ENCODE results near the gene SNX32.
"Not testable (repeated sequence)": the region's sequence is repeated elsewhere in the genome, so short reads cannot be mapped to it uniquely, and the experiment has no call there.

SNX32 gene

GRCh38 chr11:65829459-65829858, 4.3 kb upstream of the SNX32 start:
- DNase-seq: no peak

DNA sequence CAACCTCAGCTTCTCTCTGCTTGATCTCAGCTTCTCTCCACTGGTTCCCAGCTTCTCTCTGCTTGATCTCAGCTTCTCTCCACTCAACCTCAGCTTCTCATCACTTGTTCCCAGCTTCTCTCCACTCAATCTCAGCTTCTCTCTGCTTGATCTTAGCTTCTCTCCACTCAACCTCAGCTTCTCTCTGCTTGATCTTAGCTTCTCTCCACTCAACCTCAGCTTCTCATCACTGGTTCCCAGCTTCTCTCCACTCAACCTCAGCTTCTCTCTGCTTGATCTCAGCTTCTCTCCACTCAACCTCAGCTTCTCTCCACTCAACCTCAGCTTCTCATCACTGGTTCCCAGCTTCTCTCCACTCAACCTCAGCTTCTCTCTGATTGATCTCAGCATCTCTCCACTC, 1.5 kb upstream of the SNX32 start:
- DNase-seq: not testable (repeated sequence)

- no peak for DNase-seq
Measured at GRCh38 chr11:65834202-65834601, 439 bp downstream of the SNX32 start.

DNA sequence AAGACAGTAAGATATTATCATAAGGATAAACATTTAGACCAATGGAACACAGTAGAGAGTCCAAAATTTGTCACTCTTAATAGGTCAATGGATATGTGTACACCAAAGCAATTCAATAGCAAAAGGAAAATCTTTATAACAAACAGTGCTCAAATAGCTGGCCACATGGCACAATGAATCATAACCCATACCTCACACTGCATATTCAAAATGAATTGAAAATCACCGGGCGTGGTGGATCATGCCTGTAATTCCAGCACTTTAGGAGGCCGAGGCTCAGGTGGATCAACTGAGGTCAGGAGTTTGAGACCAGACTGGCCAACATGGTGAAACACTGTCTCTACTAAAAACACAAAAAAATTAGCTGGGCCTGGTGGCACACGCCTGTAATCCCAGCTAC, 8.4 kb downstream of the SNX32 start:
- DNase-seq: no peak

DNA sequence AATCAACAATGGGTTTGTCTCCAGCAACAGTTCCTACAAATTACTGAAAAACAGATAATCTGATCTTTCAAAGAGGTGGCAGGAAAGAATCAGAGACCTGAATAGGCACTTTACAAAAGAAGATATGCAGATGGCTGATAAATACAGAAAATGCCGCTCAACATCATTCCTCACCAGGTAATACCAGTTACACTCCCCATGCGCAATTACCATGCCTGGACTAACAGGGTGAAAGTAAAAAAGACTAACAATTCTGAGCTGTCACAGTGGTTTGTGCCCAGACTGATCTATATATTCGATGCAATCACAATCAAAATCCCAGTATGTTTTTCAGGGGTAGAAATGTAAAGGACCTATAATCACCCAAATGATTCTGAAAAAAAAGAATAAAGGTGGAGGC, 10.0 kb downstream of the SNX32 start:
- DNase-seq: no peak

GRCh38 chr11:65844231-65844872, 10.6 kb downstream of the SNX32 start:
- no peak for DNase-seq

- DNase-seq: no peak
Measured at GRCh38 chr11:65847746-65848145, 14.0 kb downstream of the SNX32 start.

DNA sequence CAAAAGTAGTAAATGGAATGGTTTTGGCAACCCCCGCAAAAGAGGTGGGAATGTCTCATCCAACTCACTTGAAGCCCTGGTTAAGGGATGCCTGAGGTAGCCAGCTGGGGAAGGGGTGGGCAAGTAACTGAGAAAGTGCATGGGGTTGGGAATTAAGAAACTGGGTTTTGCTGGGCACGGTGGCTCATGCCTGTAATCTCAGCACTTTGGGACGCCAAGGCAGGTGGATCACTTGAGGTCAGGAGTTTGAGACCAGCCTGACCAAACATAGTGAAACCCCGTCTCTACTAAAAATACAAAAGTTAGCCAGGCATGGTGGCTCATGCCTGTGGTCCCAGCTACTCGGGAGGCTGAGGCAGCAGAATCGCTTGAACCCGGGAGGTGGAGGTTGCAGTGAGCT, 14.9 kb downstream of the SNX32 start:
- not testable (repeated sequence) for DNase-seq

DNA sequence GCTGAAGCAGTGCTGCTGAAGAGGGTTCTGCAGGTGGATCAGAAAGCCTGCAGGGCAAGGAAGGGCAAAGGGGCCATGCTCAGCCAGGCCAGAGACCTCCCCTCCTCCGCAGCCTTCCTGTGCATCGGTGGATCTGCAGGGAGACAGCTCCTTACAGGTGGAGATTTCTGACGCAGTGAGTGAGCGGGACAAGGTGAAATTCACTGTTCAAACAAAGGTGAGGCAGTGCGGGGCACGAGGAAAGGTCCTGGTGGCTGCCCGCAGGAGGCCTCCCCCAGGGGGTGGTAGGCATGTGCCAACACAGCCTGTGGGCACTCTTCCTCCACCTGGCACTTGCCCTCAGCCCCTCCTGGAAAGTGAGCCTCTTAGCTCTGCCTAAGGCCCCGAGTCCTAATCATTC, 15.6 kb downstream of the SNX32 start:
- no peak for DNase-seq

DNA sequence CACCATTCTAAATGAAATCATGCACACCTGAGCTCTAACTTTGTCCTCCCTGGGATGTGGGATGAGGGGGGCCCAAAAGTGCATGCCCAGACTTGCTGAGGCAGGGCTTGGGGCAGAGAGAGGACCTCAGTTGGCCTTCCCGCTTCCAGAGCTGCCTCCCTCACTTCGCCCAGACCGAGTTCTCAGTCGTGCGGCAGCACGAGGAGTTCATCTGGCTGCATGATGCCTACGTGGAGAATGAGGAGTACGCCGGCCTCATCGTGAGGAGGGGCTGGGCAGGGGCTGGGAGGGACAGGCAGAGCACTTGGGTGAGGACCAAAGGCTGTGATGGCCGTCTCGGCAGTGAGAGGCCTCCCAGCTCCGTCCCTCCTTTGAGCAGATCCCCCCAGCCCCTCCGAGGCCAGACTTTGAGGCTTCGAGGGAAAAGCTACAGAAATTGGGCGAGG, 16.0 kb downstream of the SNX32 start:
- DNase-seq: no peak

- no peak for DNase-seq
Measured at GRCh38 chr11:65850217-65851082, 16.7 kb downstream of the SNX32 start.

DNA sequence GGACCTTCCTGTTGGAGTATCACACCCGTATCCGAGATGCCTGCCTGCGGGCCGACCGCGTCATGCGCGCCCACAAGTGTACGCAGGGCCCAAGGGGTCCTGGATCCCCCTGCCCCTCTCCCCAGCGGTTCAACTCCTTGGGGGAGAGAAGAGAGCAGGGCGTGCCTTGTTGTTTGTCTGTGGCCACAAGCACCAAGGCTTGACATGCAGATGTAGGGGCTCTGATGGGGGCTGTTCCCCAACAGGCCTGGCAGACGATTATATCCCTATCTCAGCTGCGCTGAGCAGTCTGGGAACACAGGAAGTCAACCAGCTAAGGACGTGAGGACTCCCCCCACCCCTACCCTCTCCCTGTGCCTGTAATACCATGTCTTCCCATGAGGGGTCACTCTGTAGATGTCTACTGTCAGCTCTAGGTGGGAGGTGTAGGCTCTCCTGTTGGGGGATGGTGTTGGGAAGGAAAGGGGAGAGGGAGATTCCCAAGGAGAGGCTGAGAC, 17.4 kb downstream of the SNX32 start:
- no peak for DNase-seq

GRCh38 chr11:65851811-65852507, 18.2 kb downstream of the SNX32 start:
- no peak for DNase-seq

DNA sequence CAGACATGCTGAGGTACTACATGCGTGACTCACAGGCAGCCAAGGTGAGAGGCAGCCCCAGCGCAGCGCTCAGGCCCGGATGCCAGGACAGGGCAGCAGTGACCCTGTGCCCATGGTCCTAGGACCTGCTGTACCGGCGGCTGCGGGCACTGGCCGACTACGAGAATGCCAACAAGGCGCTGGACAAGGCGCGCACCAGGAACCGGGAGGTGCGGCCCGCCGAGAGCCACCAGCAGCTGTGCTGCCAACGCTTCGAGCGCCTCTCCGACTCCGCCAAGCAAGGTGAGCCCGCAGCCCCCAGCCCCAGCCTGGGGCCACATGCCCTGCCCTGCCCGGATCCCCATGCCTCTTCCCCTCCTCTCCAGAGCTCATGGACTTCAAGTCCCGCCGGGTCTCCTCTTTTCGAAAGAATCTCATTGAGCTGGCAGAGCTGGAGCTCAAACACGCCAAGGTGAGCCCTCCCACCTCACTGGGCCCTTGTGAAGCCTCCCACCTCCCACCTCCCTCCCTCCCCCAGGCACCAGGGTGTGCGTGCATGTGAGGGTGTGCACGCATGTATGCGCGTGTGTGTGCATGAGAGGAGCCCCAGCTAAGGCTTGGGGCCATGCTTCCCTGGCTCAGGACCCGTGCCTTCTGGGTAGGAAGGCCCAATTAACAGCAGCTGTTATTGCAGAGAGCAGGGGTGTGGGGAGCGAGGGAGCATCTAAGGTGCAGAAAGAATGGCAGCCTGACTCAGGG, 18.9 kb downstream of the SNX32 start:
- no peak for DNase-seq

DNA sequence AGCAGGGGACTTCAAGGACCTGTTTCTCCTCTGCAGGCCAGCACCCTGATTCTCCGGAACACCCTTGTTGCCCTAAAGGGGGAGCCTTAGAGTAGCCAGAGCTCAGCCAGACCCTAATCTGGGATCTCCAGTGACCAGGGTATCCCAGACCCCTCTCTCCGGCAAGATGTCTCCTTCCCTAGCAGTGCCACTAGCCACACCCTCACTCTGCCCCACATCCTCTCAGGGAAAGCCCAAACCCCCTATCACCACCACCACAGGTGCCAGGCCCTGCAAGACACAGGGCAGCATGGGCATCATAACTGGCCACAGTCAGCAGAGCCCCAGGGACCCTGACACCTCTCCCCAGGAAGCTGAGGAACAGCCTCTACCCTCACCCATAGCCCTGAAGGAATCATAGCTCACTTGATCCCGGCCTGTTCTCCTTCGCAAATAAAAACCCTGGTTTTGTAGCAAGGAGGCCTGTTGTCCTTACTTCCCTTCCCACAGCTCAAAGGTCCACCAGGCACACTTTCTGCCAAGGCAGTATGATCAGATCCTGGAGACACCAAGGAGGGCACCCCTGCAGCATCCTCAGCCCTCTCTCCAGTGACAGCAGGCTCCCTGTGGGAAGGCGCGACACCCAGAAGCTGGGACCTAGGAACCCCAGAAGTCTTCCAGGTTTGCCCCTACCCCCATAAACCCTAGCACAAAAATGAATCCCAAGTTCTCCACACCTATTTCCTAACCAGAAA, 19.6 kb downstream of the SNX32 start:
- no peak for DNase-seq

DNA sequence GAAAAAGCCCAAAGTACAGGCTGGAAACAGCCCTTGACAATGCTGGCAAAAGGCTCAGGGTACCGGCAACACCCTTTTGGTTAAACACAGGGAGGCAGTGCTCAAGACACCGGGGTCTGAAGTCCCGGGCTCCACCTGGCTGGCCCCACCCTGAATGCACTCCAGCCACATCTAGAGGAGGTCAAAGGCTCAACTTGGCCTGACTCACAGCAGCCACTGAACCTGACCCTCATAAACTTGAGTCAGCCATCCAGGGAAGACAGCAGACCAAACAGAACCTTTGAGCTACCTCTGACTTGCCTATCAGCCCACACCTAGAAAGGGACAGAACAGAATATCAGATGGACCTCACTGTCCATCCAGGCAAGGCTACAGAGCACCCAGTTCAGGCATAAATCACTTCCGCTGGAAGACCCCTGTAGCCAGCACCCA, 20.4 kb downstream of the SNX32 start:
- DNase-seq: no peak

GRCh38 chr11:65854852-65855837, 21.4 kb downstream of the SNX32 start:
- no peak for DNase-seq

DNA sequence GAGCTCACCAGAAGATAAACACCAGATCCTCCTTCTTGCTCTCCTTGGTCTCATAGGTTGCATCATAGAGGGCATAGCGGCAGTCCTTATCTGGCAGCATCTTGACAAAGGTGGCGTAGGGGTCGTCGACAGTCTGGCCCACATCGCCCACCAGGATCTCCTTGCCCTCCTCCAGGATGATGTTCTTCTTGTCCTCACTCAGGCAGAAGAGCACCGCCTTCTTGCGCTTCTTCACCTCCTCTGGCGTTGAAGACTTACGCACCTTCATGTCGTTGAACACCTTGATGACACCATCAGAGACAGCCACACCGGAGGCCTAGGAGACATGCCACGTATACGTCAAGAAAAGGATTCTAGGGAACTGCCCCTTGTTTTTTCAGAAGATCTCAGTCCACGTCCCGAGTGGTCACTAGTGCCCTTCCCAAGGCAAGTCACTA, 22.2 kb downstream of the SNX32 start:
- no peak for DNase-seq

- DNase-seq: peak; percentile 89
Measured at GRCh38 chr11:65856689-65857499, 23.1 kb downstream of the SNX32 start.

DNA sequence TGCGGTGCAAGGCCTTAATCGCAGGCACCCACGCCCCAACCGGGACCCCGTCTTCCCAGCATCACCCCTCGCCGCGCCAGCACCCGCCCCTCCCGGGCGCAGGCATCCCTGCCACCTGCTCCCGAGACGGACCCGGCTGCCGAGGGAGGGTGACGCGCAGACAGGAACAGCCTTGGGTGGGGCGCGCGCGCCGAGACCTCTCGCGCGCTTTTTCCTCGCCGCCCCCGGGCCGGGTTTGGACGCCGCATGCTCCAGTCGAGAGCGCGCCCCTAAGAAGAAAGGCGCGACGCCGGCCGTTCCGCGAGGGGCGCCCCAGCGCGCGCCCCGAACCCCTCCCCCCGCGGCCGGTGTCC, 23.7 kb downstream of the SNX32 start:
- DNase-seq: peak; percentile 71
